Stimulated activated memory B cell treated with anti-CD40 and anti-IgM and Interleukin-4, amounts not matched to agents 10 μg/mL and 1 μg/mL and 100 μg/mL, for 72 hours (primary cell): Measurements from ENCODE around the gene NDRG3.
"Not testable (repeated sequence)": the region's sequence is repeated elsewhere in the genome, so short reads cannot be mapped to it uniquely, and the experiment has no call there.

ENCODE experiments used
- ATAC-seq: fragments of 150-1000 bp; cut with Tn5 transposase; 2 replicates; pipeline ENCODE4 v1.10.0; 2021
- H3K27ac Mint-ChIP-seq: one replicate; pipeline ENCODE4 v1.8.0; 2022; ENCODE audit warnings: mild to moderate bottlenecking, mixed read lengths
- H3K27me3 Mint-ChIP-seq: one replicate; pipeline ENCODE4 v1.8.0; 2022; ENCODE audit warnings: mixed read lengths
- H3K36me3 Mint-ChIP-seq: one replicate; pipeline ENCODE4 v1.8.0; 2022; ENCODE audit warnings: mixed read lengths
- H3K4me1 Mint-ChIP-seq: one replicate; pipeline ENCODE4 v1.8.0; 2022; ENCODE audit warnings: mixed read lengths
- H3K4me3 Mint-ChIP-seq: one replicate; pipeline ENCODE4 v1.8.0; 2022; ENCODE audit warnings: mild to moderate bottlenecking, moderate library complexity, mixed read lengths
- H3K9me3 Mint-ChIP-seq: one replicate; pipeline ENCODE4 v1.8.0; 2022; ENCODE audit warnings: mixed read lengths

NDRG3 gene

DNA sequence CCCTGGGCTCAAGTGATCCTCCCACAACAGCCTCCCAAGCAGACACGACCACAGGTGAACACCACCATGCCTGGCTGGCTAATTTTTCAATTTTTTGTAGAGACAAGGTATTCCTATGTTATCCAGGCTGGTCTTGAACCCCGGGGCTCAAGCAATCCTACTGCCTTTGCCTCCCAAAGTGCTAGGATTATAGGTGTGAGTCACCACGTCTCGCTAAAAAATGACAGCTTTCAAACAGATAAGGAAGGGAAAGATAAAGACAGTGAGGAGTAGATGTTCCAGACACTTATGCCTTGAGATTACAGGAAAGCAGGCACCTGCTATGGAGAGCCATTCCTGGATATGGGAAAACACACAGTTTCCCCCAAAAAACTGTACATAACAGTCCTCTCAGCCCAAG, 58.9 kb downstream of the NDRG3 start:
- H3K4me3 Mint-ChIP-seq, result no peak overlapping the region
- peaks cover 26% of the 10 kb centered on the region for H3K36me3 Mint-ChIP-seq
- ATAC-seq, result no peak
- H3K27me3 Mint-ChIP-seq, result no peaks in the 10 kb centered on the region
- no peaks in the 10 kb centered on the region for H3K4me1 Mint-ChIP-seq
- no peak overlapping the region for H3K27ac Mint-ChIP-seq
- no peaks in the 10 kb centered on the region for H3K9me3 Mint-ChIP-seq

DNA sequence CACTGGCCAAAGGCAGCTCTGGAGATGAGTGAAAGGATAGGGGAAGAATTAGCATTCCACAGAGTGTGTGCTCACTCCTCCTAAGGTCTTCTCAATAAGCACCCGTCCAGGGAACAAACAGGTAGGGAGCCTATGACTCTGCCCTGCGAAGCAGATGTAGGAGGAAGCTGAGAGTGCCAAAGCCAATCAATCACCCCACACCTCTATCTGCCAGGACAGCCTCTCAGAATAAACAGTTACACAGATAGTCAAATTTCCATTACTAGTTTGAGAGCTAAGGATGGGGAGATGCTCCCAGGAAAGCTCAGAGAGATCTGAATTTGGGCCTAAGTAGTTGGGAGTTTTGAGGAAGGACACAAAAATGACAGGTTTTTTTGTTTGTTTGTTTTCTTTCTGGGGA, 59.4 kb downstream of the NDRG3 start:
- no peak for ATAC-seq
- no peak overlapping the region for H3K27ac Mint-ChIP-seq

GRCh38 chr20:36684747-36685146, 61.1 kb downstream of the NDRG3 start:
- Mint-ChIP-seq H3K27me3 (no peaks in the 10 kb centered on the region), H3K4me1 (no peaks in the 10 kb centered on the region), H3K27ac (no peak overlapping the region), H3K9me3 (no peaks in the 10 kb centered on the region), H3K4me3 (no peak overlapping the region), H3K36me3 (peaks cover 28% of the 10 kb centered on the region)
- ATAC-seq, result no peak

More for the DNA sequence above, 59.4 kb downstream of the NDRG3 start:
- H3K36me3 Mint-ChIP-seq, result peaks cover 28% of the 10 kb centered on the region
- H3K27me3 Mint-ChIP-seq, result no peaks in the 10 kb centered on the region
- no peak overlapping the region for H3K4me3 Mint-ChIP-seq
- H3K4me1 Mint-ChIP-seq, result no peaks in the 10 kb centered on the region
- no peaks in the 10 kb centered on the region for H3K9me3 Mint-ChIP-seq

DNA sequence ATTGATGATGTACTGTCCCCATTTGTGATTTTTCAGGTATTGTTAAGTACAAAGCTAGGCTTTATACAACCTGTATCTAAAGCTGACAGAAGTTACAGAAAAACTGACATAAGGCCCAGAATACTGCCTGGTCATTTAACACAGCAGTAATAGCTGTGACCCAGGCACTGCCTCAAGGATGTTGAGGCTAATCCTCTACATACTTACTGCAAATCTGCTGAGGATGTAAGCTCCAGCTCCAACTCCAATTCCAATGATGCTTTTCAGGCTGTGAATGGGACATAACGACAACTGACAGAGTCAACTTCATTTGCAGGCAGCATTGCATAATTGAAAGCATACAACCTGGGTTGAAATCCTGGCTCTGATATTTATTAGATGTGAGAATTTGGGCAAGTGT, 63.6 kb downstream of the NDRG3 start:
- H3K27me3 Mint-ChIP-seq, result no peaks in the 10 kb centered on the region
- no peak for ATAC-seq
- H3K9me3 Mint-ChIP-seq, result no peaks in the 10 kb centered on the region
- H3K4me3 Mint-ChIP-seq, result no peak overlapping the region
- no peaks in the 10 kb centered on the region for H3K4me1 Mint-ChIP-seq
- no peak overlapping the region for H3K27ac Mint-ChIP-seq
- peaks cover 34% of the 10 kb centered on the region for H3K36me3 Mint-ChIP-seq

DNA sequence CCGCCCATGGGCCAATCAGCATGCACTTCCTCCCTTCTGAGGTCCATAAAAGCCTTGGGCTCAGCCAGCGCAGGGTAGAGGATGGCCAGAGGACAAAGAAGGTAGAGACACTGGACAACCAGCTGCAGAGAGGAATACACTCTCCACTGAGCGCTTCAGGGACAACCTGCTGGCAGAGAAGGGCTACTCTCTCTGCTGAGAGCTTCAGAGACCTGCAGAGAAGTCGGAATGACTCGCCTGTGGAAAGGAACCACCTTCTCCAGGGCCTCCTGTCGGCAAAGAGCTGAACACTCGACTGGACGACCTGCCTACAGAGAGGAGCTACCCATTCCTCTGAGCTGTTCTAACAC, 68.5 kb downstream of the NDRG3 start:
- Mint-ChIP-seq H3K36me3 (peaks cover 18% of the 10 kb centered on the region), H3K4me3 (no peak overlapping the region), H3K4me1 (no peaks in the 10 kb centered on the region), H3K27ac (no peak overlapping the region), H3K9me3 (no peaks in the 10 kb centered on the region), H3K27me3 (no peaks in the 10 kb centered on the region)
- no peak for ATAC-seq

GRCh38 chr20:36676701-36677421, 69.0 kb downstream of the NDRG3 start:
- Mint-ChIP-seq H3K27me3 (no peaks in the 10 kb centered on the region), H3K4me1 (no peaks in the 10 kb centered on the region), H3K4me3 (no peak overlapping the region), H3K27ac (no peak overlapping the region), H3K36me3 (peaks cover 18% of the 10 kb centered on the region), H3K9me3 (no peaks in the 10 kb centered on the region)
- ATAC-seq, result no peak

- H3K9me3 Mint-ChIP-seq, ATAC-seq, H3K27me3 Mint-ChIP-seq, H3K4me1 Mint-ChIP-seq, H3K4me3 Mint-ChIP-seq, H3K27ac Mint-ChIP-seq: not testable (repeated sequence)
- H3K36me3 Mint-ChIP-seq, result peaks cover 20% of the 10 kb centered on the region
These were observed 70.3 kb downstream of the NDRG3 start for GRCh38 chr20:36675545-36675944.

DNA sequence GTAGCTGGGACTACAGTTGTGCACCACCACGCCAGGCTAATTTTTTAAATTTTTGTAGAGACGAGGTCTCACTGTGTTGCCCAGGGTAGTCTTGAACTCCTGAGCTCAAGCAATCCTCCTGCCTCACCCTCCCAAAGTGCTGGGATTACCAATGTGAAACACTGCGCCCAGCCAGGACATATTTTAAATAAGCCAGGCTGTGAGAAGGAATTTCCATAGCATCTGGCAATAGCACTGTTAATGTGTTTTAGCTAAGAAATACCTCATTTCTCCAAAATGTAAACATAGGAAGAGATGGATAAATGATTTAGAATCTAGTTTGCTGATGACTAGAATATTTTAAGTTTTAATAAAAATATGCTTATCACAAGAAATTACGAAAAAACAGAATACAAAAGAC, 72.9 kb downstream of the NDRG3 start:
- no peaks in the 10 kb centered on the region for H3K4me1 Mint-ChIP-seq
- no peaks in the 10 kb centered on the region for H3K9me3 Mint-ChIP-seq
- no peak overlapping the region for H3K4me3 Mint-ChIP-seq
- no peak overlapping the region for H3K27ac Mint-ChIP-seq
- peaks cover 23% of the 10 kb centered on the region for H3K36me3 Mint-ChIP-seq
- ATAC-seq, result no peak
- no peaks in the 10 kb centered on the region for H3K27me3 Mint-ChIP-seq

DNA sequence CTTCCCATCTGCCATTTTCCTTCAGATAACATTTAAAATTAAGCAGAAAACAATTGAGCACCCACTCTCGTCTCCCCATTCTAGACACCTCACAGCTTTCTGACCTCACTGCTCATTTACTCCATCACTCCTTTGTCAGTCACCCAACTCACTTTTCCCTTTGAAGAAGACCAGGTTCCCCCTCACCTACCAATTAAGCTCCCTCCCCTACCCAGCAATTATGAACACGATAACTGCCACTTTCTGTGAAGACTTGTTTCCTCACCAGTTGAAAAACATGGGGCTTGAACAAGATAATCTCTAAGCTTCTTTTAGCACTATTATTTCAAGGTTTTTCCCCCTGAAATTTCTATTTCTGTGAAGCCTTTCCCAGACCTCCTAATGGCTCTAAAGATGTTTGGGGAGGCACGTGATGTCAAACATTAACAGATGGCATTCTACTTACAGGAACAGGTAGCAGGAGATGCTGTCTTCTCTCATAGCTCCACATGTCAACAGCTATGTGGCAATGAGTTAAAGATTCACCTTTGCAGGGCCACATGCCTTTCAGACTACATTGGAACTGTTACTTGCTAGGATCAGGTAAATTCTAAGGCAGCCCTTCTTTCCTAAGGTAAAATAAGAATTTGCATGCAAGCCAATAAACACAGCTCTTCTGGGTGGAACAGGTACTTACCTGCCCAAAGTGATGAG, 75.1 kb downstream of the NDRG3 start:
- Mint-ChIP-seq H3K4me3 (no peak overlapping the region), H3K9me3 (no peaks in the 10 kb centered on the region), H3K36me3 (peaks cover 16% of the 10 kb centered on the region), H3K4me1 (no peaks in the 10 kb centered on the region), H3K27me3 (no peaks in the 10 kb centered on the region), H3K27ac (no peak overlapping the region)
- no peak for ATAC-seq

DNA sequence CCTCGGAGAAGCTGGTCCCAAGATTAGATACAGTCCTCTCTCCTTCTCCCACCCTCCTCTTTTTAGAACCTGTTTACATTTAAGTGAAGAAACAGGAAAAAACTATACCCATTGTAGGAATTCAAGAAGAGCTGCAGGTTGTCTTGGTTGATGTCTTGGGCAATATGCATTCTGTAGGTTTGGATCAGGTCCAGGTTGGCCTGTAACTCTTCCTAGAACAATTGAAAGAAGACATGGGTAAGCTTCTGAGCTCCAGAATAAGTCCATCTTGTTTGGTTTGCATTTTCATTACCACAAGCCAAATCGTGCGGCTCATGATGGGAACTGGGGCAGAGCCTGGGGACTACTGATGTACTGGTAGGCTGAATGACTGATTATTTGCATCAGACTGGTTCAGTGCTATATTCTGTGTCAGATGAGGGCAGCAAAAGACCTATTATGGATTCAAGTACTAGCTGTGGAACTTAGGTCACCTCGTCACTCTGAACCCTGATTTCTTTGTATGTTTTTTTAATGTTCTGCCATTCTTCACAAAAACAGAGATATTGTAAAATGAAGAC, 79.6 kb downstream of the NDRG3 start:
- Mint-ChIP-seq H3K9me3 (no peaks in the 10 kb centered on the region), H3K36me3 (peaks cover 12% of the 10 kb centered on the region), H3K27me3 (no peaks in the 10 kb centered on the region), H3K27ac (no peak overlapping the region), H3K4me3 (no peak overlapping the region), H3K4me1 (no peaks in the 10 kb centered on the region)
- no peak for ATAC-seq

DNA sequence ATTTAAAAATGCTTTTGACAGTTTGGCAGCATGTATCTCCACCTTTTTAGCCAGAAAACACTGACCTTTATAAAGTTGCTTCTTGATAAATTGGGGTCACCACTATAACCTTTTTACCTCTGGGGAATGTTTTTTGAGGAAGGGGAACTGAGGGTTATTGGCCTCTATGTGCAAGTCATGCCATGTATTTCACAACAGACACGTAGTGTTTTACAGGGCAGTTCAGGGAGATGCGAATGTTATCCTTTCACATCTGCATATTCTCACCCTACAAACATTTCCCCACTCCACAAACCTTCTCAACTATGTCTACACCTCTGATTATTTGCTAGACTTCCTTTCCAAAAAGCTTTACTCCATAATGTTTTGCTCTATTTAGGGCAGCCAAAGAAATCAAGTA, 82.9 kb downstream of the NDRG3 start:
- Mint-ChIP-seq H3K4me1 (no peaks in the 10 kb centered on the region), H3K27me3 (no peaks in the 10 kb centered on the region), H3K4me3 (no peak overlapping the region), H3K9me3 (no peaks in the 10 kb centered on the region), H3K36me3 (peaks cover 12% of the 10 kb centered on the region), H3K27ac (no peak overlapping the region)
- ATAC-seq, result no peak

DNA sequence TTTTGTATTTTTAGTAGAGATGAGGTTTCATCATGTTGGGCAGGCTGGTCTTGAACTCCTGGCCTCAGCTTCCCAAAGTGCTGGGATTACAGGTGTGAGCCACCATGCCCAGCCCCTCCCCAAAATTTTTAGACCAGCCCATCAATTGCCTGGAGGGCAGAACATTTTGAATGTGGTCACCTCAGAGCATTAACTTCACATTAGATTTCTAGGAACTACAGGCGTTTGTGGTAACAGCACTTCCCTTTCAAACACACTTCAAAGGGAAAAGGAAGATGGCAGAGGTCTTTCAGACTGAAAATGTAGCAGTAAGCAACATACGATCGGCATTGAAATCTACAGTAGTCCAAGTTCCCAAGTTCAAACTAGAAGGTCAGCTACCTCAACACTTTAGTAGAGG, 87.6 kb downstream of the NDRG3 start:
- Mint-ChIP-seq H3K9me3 (no peaks in the 10 kb centered on the region), H3K27me3 (no peaks in the 10 kb centered on the region), H3K27ac (no peak overlapping the region), H3K4me3 (no peak overlapping the region), H3K4me1 (no peaks in the 10 kb centered on the region), H3K36me3 (peaks cover 17% of the 10 kb centered on the region)
- no peak for ATAC-seq

DNA sequence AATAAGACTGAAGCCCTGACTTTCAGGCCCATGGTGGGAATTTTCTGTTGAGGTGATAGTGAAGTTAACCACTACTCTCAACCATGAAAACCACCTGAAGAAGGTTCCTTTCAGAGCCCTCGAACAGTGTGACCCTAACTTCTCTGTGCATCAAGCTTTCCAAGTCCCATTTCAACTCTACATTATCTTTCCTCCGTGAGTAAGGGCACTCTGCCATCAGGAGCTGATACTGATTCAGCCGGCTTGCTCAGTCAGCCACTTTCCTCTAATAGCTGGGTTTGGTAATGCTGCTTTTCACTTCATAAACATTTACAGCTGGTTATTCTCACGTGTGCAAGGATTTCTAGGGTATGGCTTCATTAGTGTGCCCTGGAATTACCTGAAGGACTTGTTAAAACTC, 89.2 kb downstream of the NDRG3 start:
- ATAC-seq, result no peak
- H3K27me3 Mint-ChIP-seq, result no peaks in the 10 kb centered on the region
- no peak overlapping the region for H3K4me3 Mint-ChIP-seq
- no peaks in the 10 kb centered on the region for H3K9me3 Mint-ChIP-seq
- H3K4me1 Mint-ChIP-seq, result no peaks in the 10 kb centered on the region
- peaks cover 22% of the 10 kb centered on the region for H3K36me3 Mint-ChIP-seq
- H3K27ac Mint-ChIP-seq, result no peak overlapping the region

DNA sequence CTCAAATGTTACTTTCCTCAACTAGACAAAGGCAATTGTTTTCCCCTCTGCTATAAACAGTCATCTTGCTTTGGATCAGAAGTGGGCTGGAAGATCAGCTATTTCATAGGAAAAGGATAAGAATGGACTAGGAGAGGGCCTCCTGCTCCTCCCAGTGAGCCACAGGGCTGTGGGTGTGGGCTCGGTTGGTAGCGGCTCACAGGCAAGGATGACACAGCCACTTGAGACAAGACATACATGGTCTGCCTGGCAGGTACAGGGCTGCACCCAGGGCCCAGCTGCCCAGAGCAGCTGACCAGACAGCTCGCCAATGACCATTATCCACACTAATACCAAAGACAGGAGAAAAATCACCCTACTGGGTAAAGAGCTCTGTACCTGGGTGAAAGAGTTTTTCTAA, 90.9 kb downstream of the NDRG3 start:
- Mint-ChIP-seq H3K4me1 (no peaks in the 10 kb centered on the region), H3K36me3 (peaks cover 13% of the 10 kb centered on the region), H3K4me3 (no peak overlapping the region), H3K9me3 (no peaks in the 10 kb centered on the region), H3K27me3 (no peaks in the 10 kb centered on the region), H3K27ac (no peak overlapping the region)
- ATAC-seq, result no peak

GRCh38 chr20:36654506-36654905, 91.4 kb downstream of the NDRG3 start:
- no peaks in the 10 kb centered on the region for H3K4me1 Mint-ChIP-seq
- no peak overlapping the region for H3K27ac Mint-ChIP-seq
- no peaks in the 10 kb centered on the region for H3K27me3 Mint-ChIP-seq
- H3K36me3 Mint-ChIP-seq, result peaks cover 10% of the 10 kb centered on the region
- no peak for ATAC-seq
- no peak overlapping the region for H3K4me3 Mint-ChIP-seq
- no peaks in the 10 kb centered on the region for H3K9me3 Mint-ChIP-seq

DNA sequence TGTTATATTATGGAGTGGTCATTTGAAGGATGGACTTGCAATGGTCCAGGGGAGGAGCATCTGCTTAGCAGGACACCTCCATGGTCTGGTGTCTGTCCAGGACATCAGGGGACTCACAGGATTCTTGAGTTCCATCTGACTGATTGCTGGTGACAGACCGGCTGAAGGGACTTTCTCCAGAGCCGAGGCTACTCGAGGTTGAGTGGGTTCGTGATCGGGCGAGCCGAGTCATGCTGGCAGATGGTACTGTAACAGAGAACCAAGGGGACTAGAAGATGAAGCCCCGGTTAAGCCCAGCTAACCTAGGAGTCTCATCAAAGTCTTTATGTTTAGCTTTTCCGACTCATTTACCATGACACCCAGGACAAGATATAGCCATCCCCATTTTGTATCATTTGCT, 92.4 kb downstream of the NDRG3 start:
- Mint-ChIP-seq H3K9me3 (no peaks in the 10 kb centered on the region), H3K36me3 (peaks cover 10% of the 10 kb centered on the region), H3K4me3 (no peak overlapping the region), H3K27ac (no peak overlapping the region), H3K27me3 (no peaks in the 10 kb centered on the region), H3K4me1 (no peaks in the 10 kb centered on the region)
- no peak for ATAC-seq
